ENCODE data around the gene UBXN6.

Gene UBXN6

GRCh38 chr19:4457654-4458395 is at the start of gene UBXN6:
Gene UBXN6 (minus strand): TSS chr19:4457794. CDS start chr19:4457697, 97 bp downstream.
- FAIRE-seq (peak; percentile 100), DNase-seq (ENCODE audit: insufficient read length, low spot score) (peak; percentile 97)

- no peak for FAIRE-seq
- DNase-seq (ENCODE audit: insufficient read length, low spot score), result no peak
These were observed 49.5 kb upstream of the UBXN6 start for GRCh38 chr19:4507150-4507452.

- FAIRE-seq (no peak), DNase-seq (ENCODE audit: insufficient read length, low spot score) (no peak)
These were observed 49.0 kb upstream of the UBXN6 start for GRCh38 chr19:4506449-4507149.

GRCh38 chr19:4505570-4506448 is 48.2 kb upstream of the UBXN6 start:
- FAIRE-seq (no peak), DNase-seq (ENCODE audit: insufficient read length, low spot score) (no peak)

- no peak for FAIRE-seq
- DNase-seq (ENCODE audit: insufficient read length, low spot score), result no peak
These were observed 47.4 kb upstream of the UBXN6 start for GRCh38 chr19:4504891-4505569.

GRCh38 chr19:4504297-4504701 is 46.7 kb upstream of the UBXN6 start:
- DNase-seq (ENCODE audit: insufficient read length, low spot score) (no peak), FAIRE-seq (no peak)

- FAIRE-seq, result no peak
- DNase-seq (ENCODE audit: insufficient read length, low spot score), result no peak
These were observed 46.2 kb upstream of the UBXN6 start for GRCh38 chr19:4503825-4504170.

GRCh38 chr19:4503132-4503824 is 45.7 kb upstream of the UBXN6 start:
- DNase-seq (ENCODE audit: insufficient read length, low spot score) (no peak), FAIRE-seq (no peak)

- FAIRE-seq (no peak), DNase-seq (ENCODE audit: insufficient read length, low spot score) (no peak)
These were observed 44.9 kb upstream of the UBXN6 start for GRCh38 chr19:4502282-4503131.

GRCh38 chr19:4501691-4502090 is 44.1 kb upstream of the UBXN6 start:
- FAIRE-seq (no peak), DNase-seq (ENCODE audit: insufficient read length, low spot score) (no peak)

- FAIRE-seq, result no peak
- DNase-seq (ENCODE audit: insufficient read length, low spot score), result no peak
These were observed 43.4 kb upstream of the UBXN6 start for GRCh38 chr19:4500841-4501591.

GRCh38 chr19:4499855-4500254 is 42.3 kb upstream of the UBXN6 start:
- no peak for FAIRE-seq
- DNase-seq (ENCODE audit: insufficient read length, low spot score), result no peak

GRCh38 chr19:4499318-4499717 is 41.7 kb upstream of the UBXN6 start:
- FAIRE-seq, result no peak
- no peak for DNase-seq (ENCODE audit: insufficient read length, low spot score)

- DNase-seq (ENCODE audit: insufficient read length, low spot score) (no peak), FAIRE-seq (no peak)
These were observed 41.1 kb upstream of the UBXN6 start for GRCh38 chr19:4498694-4499093.

GRCh38 chr19:4497770-4498389 is 40.3 kb upstream of the UBXN6 start:
- no peak for FAIRE-seq

GRCh38 chr19:4496304-4496703 is 38.7 kb upstream of the UBXN6 start:
- FAIRE-seq (no peak), DNase-seq (ENCODE audit: insufficient read length, low spot score) (no peak)

More at GRCh38 chr19:4497770-4498389, 40.3 kb upstream of the UBXN6 start:
- DNase-seq (ENCODE audit: insufficient read length, low spot score), result no peak

GRCh38 chr19:4495471-4495870 is 37.9 kb upstream of the UBXN6 start:
- DNase-seq (ENCODE audit: insufficient read length, low spot score) (no peak), FAIRE-seq (no peak)

GRCh38 chr19:4494691-4495064 is 37.1 kb upstream of the UBXN6 start:
- DNase-seq (ENCODE audit: insufficient read length, low spot score) (no peak), FAIRE-seq (no peak)
